NB4 (cell line): Measurements from ENCODE around the gene FILIP1L.

Experiments used
- DNase-seq: peaks from one replicate; pipeline ENCODE4 v3.0.0; 2010; ENCODE audit warnings: low read depth
- H3K4me3 ChIP-seq: one replicate; pipeline ENCODE4 v1.5.1; 2011; ENCODE audit warnings: mild to moderate bottlenecking, low read depth, low read length, moderate library complexity
- MYC ChIP-seq: IDR thresholded peaks from 2 replicates; pipeline ENCODE4 v1.6.1; 2011; ENCODE audit warnings: low read depth, low read length
- POLR2A ChIP-seq: IDR thresholded peaks from 2 replicates; pipeline ENCODE4 v1.6.1; 2011; ENCODE audit warnings: mild to moderate bottlenecking; ENCODE audit not compliant: insufficient read length; ENCODE audit errors: extremely low read depth
- TF ChIP-seq, protein P1 (sequence below): IDR thresholded peaks from one replicate; pipeline ENCODE4 v1.5.1; 2012; ENCODE audit warnings: low read depth, low read length
- TF ChIP-seq, protein P2 (sequence below): IDR thresholded peaks from 2 replicates; pipeline ENCODE4 v1.6.1; 2011; ENCODE audit warnings: low read depth, low read length

FILIP1L gene

DNA sequence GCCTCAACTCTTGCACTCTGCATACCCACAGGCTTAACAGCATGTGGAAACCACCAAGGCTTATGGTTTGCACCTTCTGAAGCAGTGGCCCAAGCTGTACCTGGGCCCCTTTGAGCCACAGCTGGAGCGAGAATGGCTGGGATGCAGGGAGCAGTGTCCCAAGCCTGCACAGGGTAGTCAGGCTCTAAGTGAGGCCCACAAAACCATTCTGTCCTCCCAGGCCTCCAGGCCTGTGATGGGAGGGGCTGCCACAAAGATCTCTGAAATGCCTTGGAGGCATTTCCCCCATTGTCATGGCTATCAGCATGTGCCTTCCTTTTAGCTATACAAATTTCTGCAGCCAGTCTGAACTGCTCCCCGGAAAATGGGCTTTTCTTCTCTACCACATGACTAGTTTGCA is 309.1 kb downstream of the FILIP1L start:
- TF ChIP-seq, protein P1, sequence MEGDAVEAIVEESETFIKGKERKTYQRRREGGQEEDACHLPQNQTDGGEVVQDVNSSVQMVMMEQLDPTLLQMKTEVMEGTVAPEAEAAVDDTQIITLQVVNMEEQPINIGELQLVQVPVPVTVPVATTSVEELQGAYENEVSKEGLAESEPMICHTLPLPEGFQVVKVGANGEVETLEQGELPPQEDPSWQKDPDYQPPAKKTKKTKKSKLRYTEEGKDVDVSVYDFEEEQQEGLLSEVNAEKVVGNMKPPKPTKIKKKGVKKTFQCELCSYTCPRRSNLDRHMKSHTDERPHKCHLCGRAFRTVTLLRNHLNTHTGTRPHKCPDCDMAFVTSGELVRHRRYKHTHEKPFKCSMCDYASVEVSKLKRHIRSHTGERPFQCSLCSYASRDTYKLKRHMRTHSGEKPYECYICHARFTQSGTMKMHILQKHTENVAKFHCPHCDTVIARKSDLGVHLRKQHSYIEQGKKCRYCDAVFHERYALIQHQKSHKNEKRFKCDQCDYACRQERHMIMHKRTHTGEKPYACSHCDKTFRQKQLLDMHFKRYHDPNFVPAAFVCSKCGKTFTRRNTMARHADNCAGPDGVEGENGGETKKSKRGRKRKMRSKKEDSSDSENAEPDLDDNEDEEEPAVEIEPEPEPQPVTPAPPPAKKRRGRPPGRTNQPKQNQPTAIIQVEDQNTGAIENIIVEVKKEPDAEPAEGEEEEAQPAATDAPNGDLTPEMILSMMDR = no peak
- TF ChIP-seq, protein P2, sequence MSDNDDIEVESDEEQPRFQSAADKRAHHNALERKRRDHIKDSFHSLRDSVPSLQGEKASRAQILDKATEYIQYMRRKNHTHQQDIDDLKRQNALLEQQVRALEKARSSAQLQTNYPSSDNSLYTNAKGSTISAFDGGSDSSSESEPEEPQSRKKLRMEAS = no peak
- TF ChIP-seq POLR2A = no peak
- TF ChIP-seq MYC = no peak
- no peak for DNase-seq

DNA sequence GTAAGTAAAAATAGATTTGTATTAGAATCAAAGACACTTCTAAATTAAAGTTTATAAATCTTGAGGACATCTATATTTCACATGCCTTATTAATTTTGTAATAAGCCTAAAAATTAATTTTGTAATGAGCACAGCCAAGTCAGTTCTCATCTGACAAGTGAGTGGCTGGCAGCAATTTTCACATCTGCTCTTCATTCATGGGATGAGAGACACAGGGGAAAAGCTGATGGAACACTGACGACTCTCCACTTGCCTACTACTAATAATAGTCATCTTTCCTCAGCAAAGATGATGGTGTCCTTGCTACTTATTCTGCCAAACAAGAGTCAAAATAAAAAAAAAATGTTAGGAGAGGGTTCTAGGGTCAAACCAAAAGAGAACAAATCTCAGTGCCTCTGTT is 311.0 kb downstream of the FILIP1L start:
- H3K4me3 ChIP-seq = no peak overlapping the region
- TF ChIP-seq, protein P2 = no peak
- TF ChIP-seq, protein P1 = no peak
- no peak for TF ChIP-seq POLR2A
- TF ChIP-seq MYC = no peak
- DNase-seq = no peak

More for the DNA sequence above, 309.1 kb downstream of the FILIP1L start:
- H3K4me3 ChIP-seq = no peak overlapping the region

DNA sequence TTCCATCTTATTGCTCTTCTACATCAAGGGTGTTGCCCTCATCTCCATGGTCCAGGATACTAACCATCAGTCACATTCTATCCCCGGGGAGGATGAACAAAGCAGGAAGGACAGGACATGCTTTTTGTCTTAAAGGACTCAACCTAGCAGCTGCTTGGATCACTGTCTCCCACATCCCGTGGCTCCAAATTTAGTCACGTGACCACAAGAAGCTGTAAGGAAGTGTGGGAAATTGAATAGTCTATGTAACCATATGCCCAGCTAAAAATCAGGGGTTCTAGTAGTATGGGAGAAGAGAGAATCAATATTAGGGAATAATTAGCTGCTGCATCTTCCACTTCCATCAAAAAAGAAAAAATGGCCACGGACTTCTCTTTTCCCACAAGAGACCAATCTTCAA is 314.9 kb downstream of the FILIP1L start:
- TF ChIP-seq POLR2A (no peak), MYC (no peak)
- TF ChIP-seq, protein P2 = no peak
- TF ChIP-seq, protein P1 = no peak
- H3K4me3 ChIP-seq = no peak overlapping the region
- no peak for DNase-seq

DNA sequence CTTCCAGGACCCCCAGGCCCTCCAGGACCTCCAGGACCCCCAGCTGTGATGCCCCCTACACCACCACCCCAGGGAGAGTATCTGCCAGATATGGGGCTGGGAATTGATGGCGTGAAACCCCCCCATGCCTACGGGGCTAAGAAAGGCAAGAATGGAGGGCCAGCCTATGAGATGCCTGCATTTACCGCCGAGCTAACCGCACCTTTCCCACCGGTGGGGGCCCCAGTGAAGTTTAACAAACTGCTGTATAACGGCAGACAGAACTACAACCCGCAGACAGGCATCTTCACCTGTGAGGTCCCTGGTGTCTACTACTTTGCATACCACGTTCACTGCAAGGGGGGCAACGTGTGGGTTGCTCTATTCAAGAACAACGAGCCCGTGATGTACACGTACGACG is 318.7 kb downstream of the FILIP1L start:
- TF ChIP-seq MYC = no peak
- TF ChIP-seq, protein P2 = no peak
- H3K4me3 ChIP-seq = no peak overlapping the region
- no peak for DNase-seq

DNA sequence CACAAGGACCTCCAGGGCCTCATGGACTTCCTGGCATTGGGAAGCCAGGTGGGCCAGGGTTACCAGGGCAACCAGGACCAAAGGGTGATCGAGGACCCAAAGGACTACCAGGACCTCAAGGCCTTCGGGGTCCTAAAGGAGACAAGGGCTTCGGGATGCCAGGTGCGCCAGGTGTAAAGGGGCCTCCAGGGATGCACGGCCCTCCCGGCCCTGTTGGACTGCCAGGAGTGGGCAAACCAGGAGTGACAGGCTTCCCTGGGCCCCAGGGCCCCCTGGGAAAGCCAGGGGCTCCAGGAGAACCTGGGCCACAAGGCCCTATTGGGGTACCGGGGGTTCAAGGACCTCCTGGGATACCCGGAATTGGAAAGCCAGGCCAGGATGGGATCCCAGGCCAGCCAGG is 319.8 kb downstream of the FILIP1L start:
- no peak overlapping the region for H3K4me3 ChIP-seq
- TF ChIP-seq POLR2A = no peak
- no peak for TF ChIP-seq MYC
- TF ChIP-seq, protein P2 = no peak
- no peak for DNase-seq

DNA sequence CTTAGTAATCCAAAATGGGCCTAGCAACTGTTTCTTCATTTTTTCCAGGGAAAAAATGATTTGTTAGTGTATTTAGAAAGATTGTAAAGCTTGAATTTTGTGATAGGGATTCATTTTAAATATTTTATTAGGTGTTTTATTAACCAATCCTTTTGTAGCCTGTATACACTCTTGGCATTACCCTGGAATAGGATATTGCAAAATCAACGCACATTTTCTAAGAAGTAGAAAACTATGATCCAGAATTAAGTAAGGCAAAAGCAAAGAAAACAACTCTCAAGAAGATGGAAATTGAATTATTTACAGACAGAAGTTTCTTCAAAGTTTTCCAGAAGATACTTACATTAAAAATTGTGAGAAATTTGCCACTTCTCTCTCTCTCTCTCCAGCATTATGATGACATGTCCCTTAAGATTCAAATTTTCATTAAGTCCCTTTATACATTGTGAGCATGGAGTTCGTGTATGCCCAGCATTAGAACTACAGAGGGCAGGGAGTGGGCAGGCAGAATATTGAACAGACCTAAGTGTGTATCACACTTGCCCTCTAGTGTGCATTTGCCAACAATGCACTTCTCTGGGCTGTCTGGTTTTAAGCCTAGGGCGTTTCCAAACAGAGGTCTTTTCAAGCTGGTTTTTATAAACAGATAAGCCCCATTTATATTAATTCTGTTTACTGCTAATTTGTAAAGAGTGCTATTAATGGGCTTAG is 325.1 kb downstream of the FILIP1L start:
- no peak for TF ChIP-seq POLR2A
- TF ChIP-seq, protein P1 = peak; percentile 63
- H3K4me3 ChIP-seq = no peak overlapping the region
- DNase-seq = peak; percentile 49
